Left lung (tissue), 10 donors: ENCODE measurements around the gene SAYSD1. TPM values are rescaled to one million over a fixed set of nuclear protein-coding genes. Genes with fewer than 3 reads are reported as not detected.

Experiments used
- ATAC-seq: fragments of 200-7000 bp; cut with Tn5 transposase; one replicate; pipeline ENCODE4 v1.9.1; 2020; ENCODE audit warnings: moderate library complexity
- DNase-seq, 4 donors: peaks; one replicate each; pipeline ENCODE4 v3.0.0-alpha.2; 2013 to 2020
- H3K27ac ChIP-seq, 2 donors: fragments of 200-600 bp; sonication (generic) in 1 of 2; one replicate each; pipeline versions ENCODE4 v1.5.0 to v1.8.0; 2020 to 2021
- H3K27me3 ChIP-seq, 2 donors: fragments of 200-600 bp; sonication (generic) in 1 of 2; one replicate each; pipeline versions ENCODE4 v1.5.0 to v1.8.0; 2020 to 2021
- H3K36me3 ChIP-seq, 2 donors: fragments of 200-600 bp; sonication (generic) in 1 of 2; one replicate each; pipeline versions ENCODE4 v1.5.0 to v1.8.0; 2020 to 2021
- H3K4me1 ChIP-seq, 2 donors: fragments of 200-600 bp; one replicate each; pipeline ENCODE4 v1.8.0; 2021
- H3K4me3 ChIP-seq, 2 donors: fragments of 200-600 bp; sonication (generic) in 1 of 2; one replicate each; pipeline versions ENCODE4 v1.5.0 to v1.8.0; 2020 to 2021; ENCODE audit warnings: mild to moderate bottlenecking in 1 of 2
- H3K9me3 ChIP-seq, 2 donors: fragments of 200-600 bp; sonication (generic) in 1 of 2; one replicate each; pipeline versions ENCODE4 v1.5.0 to v1.8.0; 2020 to 2021
- CTCF ChIP-seq, 2 donors: fragments of 200-600 bp; sonication (generic) in 1 of 2; IDR thresholded peaks; one replicate each; pipeline versions ENCODE4 v1.5.0 to v1.8.0; 2021; ENCODE audit warnings: antibody characterized with exemption in 2 of 2
- intact Hi-C, 2 donors: fragments of 100-400 bp; cut with DNase I; formaldehyde crosslinking; loops; one replicate each; pipeline versions ENCODE4 v1.11.2 to v1.14.2; 2022
- polyA plus RNA-seq, 6 donors: library from polyadenylated mRNA; unstranded; fragments of 120-200 nt; gene quantifications; one replicate each; pipeline ENCODE4 v1.2.1, GENCODE V29; 2013; ENCODE audit not compliant: insufficient read length in 6 of 6
- total RNA-seq, 2 donors: library from RNA; stranded (reverse); fragmentation: NEBNext Ultra II Directional; extraction: Animal tissue kit (Norgen Biotek cat#: 25700); gene quantifications; one replicate each; pipeline ENCODE4 v1.2.1, GENCODE V29; 2021
- donor health status: DM: no; HTN: yes; CAD: no.
- donor health status: DM: no; HTN: no; CAD: no.

SAYSD1 gene
- total and polyA plus RNA-seq, 8 donors: 15.4 to 24.0 (median 21.6) TPM

- Histone ChIP-seq H3K4me1 (no peaks in the 10 kb centered on the region), H3K4me3 (no peak overlapping the region), H3K9me3 (no peaks in the 10 kb centered on the region), H3K36me3 (no peaks in the 10 kb centered on the region), H3K27me3 (no peaks in the 10 kb centered on the region), H3K27ac (no peak overlapping the region)
- intact Hi-C loops: no loop called here
- TF ChIP-seq CTCF (IDR thresholded peaks at IDR 0.05): no peak
- ATAC-seq: no peak
- no peak for DNase-seq
Observed at GRCh38 chr6:39074486-39074885, 40.5 kb downstream of the SAYSD1 start.

GRCh38 chr6:39073471-39074355 lies 41.3 kb downstream of the SAYSD1 start:
- H3K4me1 ChIP-seq: no peaks in the 10 kb centered on the region
- ATAC-seq (no peak), DNase-seq (no peak)
- no peaks in the 10 kb centered on the region for H3K27me3 ChIP-seq
- H3K9me3 ChIP-seq: no peaks in the 10 kb centered on the region
- H3K4me3 ChIP-seq: no peak overlapping the region
- intact Hi-C loops: no loop called here
- TF ChIP-seq CTCF (IDR thresholded peaks at IDR 0.05): no peak
- H3K36me3 ChIP-seq: no peaks in the 10 kb centered on the region
- H3K27ac ChIP-seq: no peak overlapping the region

- DNase-seq: no peak
- ATAC-seq: no peak
- intact Hi-C loops: no loop called here
Observed at GRCh38 chr6:39072830-39073229, 42.2 kb downstream of the SAYSD1 start.

GRCh38 chr6:39068391-39068790 lies 46.6 kb downstream of the SAYSD1 start:
- no peaks in the 10 kb centered on the region for H3K4me1 ChIP-seq
- H3K4me3 ChIP-seq: no peak overlapping the region
- ATAC-seq (no peak), DNase-seq (no peak)
- no peaks in the 10 kb centered on the region for H3K9me3 ChIP-seq
- H3K27me3 ChIP-seq: no peaks in the 10 kb centered on the region
- intact Hi-C loops: no loop called here
- H3K27ac ChIP-seq: no peak overlapping the region
- no peaks in the 10 kb centered on the region for H3K36me3 ChIP-seq
- no peak for TF ChIP-seq CTCF (IDR thresholded peaks at IDR 0.05)

More at GRCh38 chr6:39072830-39073229, 42.2 kb downstream of the SAYSD1 start:
- no peak overlapping the region for H3K4me3 ChIP-seq
- H3K27me3 ChIP-seq: no peaks in the 10 kb centered on the region
- H3K36me3 ChIP-seq: no peaks in the 10 kb centered on the region
- no peak for TF ChIP-seq CTCF (IDR thresholded peaks at IDR 0.05)
- no peak overlapping the region for H3K27ac ChIP-seq
- no peaks in the 10 kb centered on the region for H3K4me1 ChIP-seq
- no peaks in the 10 kb centered on the region for H3K9me3 ChIP-seq

- Histone ChIP-seq H3K27me3 (peaks cover 0 to 4% of the 10 kb centered on the region in 2 donors), H3K4me1 (no peaks in the 10 kb centered on the region), H3K36me3 (no peaks in the 10 kb centered on the region), H3K9me3 (no peaks in the 10 kb centered on the region), H3K4me3 (no peak overlapping the region), H3K27ac (no peak overlapping the region)
- no peak for ATAC-seq
- TF ChIP-seq CTCF (IDR thresholded peaks at IDR 0.05): no peak
- no peak for DNase-seq
- intact Hi-C loops: no loop called here
Observed at GRCh38 chr6:39065561-39065960, 49.4 kb downstream of the SAYSD1 start.
